ENCODE results near the gene TPST2. TPM values are rescaled to one million over a fixed set of nuclear protein-coding genes. Genes with fewer than 3 reads are reported as not detected.

Gene TPST2
- total RNA-seq, 1 donor from 2014 or later, result 28.5 TPM

- H3K4me3 ChIP-seq, result no peak overlapping the region
- peaks cover 69% of the 10 kb centered on the region for H3K4me1 ChIP-seq
- DNase-seq, result no peak
- TF ChIP-seq, protein P1, sequence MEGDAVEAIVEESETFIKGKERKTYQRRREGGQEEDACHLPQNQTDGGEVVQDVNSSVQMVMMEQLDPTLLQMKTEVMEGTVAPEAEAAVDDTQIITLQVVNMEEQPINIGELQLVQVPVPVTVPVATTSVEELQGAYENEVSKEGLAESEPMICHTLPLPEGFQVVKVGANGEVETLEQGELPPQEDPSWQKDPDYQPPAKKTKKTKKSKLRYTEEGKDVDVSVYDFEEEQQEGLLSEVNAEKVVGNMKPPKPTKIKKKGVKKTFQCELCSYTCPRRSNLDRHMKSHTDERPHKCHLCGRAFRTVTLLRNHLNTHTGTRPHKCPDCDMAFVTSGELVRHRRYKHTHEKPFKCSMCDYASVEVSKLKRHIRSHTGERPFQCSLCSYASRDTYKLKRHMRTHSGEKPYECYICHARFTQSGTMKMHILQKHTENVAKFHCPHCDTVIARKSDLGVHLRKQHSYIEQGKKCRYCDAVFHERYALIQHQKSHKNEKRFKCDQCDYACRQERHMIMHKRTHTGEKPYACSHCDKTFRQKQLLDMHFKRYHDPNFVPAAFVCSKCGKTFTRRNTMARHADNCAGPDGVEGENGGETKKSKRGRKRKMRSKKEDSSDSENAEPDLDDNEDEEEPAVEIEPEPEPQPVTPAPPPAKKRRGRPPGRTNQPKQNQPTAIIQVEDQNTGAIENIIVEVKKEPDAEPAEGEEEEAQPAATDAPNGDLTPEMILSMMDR (IDR thresholded peaks at IDR 0.05; ENCODE audit: borderline replicate concordance), result no peak
- H3K27ac ChIP-seq (replicated peaks), result no peak overlapping the region
- no peaks in the 10 kb centered on the region for H3K27me3 ChIP-seq (ENCODE audit: low read depth)
- H3K9me3 ChIP-seq (replicated peaks), result no peaks in the 10 kb centered on the region
- H3K36me3 ChIP-seq, result peaks cover 26% of the 10 kb centered on the region
- intact Hi-C loops (cut with micrococcal nuclease), result no loop called here
These were observed 109.4 kb downstream of the TPST2 start for GRCh38 chr22:26480611-26480932.

DNA sequence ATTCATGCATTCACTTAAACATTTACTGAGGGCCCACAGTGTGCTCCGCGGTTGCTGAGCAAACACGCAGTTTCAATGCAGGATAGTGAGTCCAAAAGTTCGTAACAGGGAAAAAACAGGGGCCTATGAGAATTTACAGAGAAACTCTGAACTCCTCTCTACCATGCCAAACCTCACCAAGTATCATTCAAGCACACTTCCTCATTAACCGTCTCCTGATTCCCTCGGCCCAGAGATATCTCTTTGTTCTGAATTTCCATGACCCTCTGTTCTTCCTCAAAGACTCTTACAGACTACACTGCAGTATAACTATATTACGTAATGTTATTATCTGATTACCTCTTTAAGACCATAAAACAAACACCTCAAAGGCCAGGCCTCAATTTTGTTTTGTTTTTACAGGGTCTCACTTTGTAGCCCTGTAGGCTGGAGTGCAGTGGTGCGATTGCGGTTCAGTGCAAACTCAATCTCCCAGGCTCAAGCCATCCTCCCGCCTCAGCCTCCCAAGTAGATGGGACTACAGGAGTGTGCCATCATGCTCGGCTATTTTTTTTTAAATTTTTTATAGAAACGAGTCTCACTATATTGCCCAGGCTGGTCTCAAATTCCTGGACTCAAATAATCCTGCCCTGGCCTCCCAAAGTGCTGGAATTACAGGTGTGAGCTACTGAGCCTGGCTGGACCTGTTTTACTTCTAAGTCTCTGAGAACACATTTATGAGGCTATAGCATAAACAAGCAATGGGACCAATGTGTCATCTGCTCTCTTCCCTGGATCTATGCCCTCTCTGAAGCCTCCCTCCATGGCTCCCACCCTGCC is 109.9 kb downstream of the TPST2 start:
- TF ChIP-seq, protein P1 (IDR thresholded peaks at IDR 0.05; ENCODE audit: borderline replicate concordance), result no peak
- intact Hi-C loops (cut with micrococcal nuclease), result no loop called here
- H3K27me3 ChIP-seq (ENCODE audit: low read depth), result no peaks in the 10 kb centered on the region

GRCh38 chr22:26479043-26479791 is 110.7 kb downstream of the TPST2 start:
- peaks cover 39% of the 10 kb centered on the region for H3K36me3 ChIP-seq
- intact Hi-C loops (cut with micrococcal nuclease), result no loop called here

More for the DNA sequence above, 109.9 kb downstream of the TPST2 start:
- peaks cover 31% of the 10 kb centered on the region for H3K36me3 ChIP-seq
- no peaks in the 10 kb centered on the region for H3K9me3 ChIP-seq (replicated peaks)
- peak overlapping the region; percentile 37 for H3K4me3 ChIP-seq
- no peak for DNase-seq
- H3K4me1 ChIP-seq, result peaks cover 63% of the 10 kb centered on the region
- no peak overlapping the region for H3K27ac ChIP-seq (replicated peaks)

GRCh38 chr22:26477341-26477731 is 112.6 kb downstream of the TPST2 start:
- Histone ChIP-seq H3K4me1 (peaks cover 38% of the 10 kb centered on the region), H3K27ac (replicated peaks) (no peak overlapping the region), H3K9me3 (replicated peaks) (no peaks in the 10 kb centered on the region), H3K27me3 (ENCODE audit: low read depth) (no peaks in the 10 kb centered on the region), H3K36me3 (peaks cover 56% of the 10 kb centered on the region), H3K4me3 (no peak overlapping the region)
- TF ChIP-seq, protein P1 (IDR thresholded peaks at IDR 0.05; ENCODE audit: borderline replicate concordance), result no peak
- intact Hi-C loops (cut with micrococcal nuclease), result no loop called here
- DNase-seq, result no peak

More at GRCh38 chr22:26479043-26479791, 110.7 kb downstream of the TPST2 start:
- no peaks in the 10 kb centered on the region for H3K9me3 ChIP-seq (replicated peaks)
- peak overlapping the region; percentile 37 for H3K4me3 ChIP-seq
- no peaks in the 10 kb centered on the region for H3K27me3 ChIP-seq (ENCODE audit: low read depth)
- no peak for DNase-seq
- H3K27ac ChIP-seq (replicated peaks), result no peak overlapping the region
- TF ChIP-seq, protein P1 (IDR thresholded peaks at IDR 0.05; ENCODE audit: borderline replicate concordance), result peak; percentile 8
- H3K4me1 ChIP-seq, result peaks cover 55% of the 10 kb centered on the region

DNA sequence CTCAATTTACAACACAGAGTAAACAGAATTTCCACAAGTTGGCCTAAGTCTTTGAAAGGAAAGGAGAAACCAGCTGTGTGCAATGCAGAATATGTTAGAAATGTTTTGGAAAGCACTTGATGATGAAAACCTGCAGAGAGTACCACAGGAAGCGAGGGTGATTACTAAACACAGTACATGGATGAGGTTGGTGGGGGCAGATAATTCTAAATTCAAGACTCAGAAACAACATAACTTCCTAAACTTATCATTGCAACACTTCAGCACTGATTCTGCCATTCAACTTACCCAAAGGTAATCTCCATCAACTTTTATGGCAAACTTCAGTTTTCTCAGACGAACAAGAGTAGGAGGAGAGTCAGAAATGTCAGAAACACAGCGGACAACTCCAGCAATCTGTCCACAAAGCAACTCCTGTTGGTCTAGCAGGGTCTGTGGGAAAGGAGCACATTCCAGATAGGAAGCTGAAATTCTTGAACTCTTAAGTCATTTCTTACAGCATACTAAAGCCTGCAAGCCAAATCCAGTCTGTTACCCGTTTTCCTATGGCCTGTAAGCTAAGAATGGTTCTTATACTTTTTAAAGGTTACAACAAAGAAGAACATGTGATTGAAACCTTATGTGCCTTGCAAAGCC is 113.1 kb downstream of the TPST2 start:
- peaks cover 61% of the 10 kb centered on the region for H3K36me3 ChIP-seq
- TF ChIP-seq, protein P1 (IDR thresholded peaks at IDR 0.05; ENCODE audit: borderline replicate concordance), result no peak
- no peak for DNase-seq
- H3K27me3 ChIP-seq (ENCODE audit: low read depth), result no peaks in the 10 kb centered on the region
- intact Hi-C loops (cut with micrococcal nuclease), result no loop called here
- peaks cover 32% of the 10 kb centered on the region for H3K4me1 ChIP-seq
- H3K9me3 ChIP-seq (replicated peaks), result no peaks in the 10 kb centered on the region
- H3K27ac ChIP-seq (replicated peaks), result no peak overlapping the region
- H3K4me3 ChIP-seq, result no peak overlapping the region

Data from left ventricle myocardium inferior (tissue), 1 donor.